HG03066 (cell line): ENCODE results near the gene SNX9.
"Not testable (repeated sequence)": the region's sequence is repeated elsewhere in the genome, so short reads cannot be mapped to it uniquely, and the experiment has no call there.

Experiments
- ATAC-seq: cut with Tn5 transposase; IDR thresholded peaks from one replicate; pipeline ENCODE4 v1.9.1; 2021; ENCODE audit warnings: low read depth; ENCODE audit not compliant: unreplicated experiment

Gene SNX9

GRCh38 chr6:157853902-157854502 is 31.0 kb downstream of the SNX9 start:
- no peak for ATAC-seq

GRCh38 chr6:157855325-157855724 is 32.3 kb downstream of the SNX9 start:
- ATAC-seq: no peak

- not testable (repeated sequence) for ATAC-seq
These were observed 32.8 kb downstream of the SNX9 start for GRCh38 chr6:157855804-157856203.

- ATAC-seq: not testable (repeated sequence)
These were observed 35.6 kb downstream of the SNX9 start for GRCh38 chr6:157858664-157859063.

GRCh38 chr6:157859775-157860504 is 36.9 kb downstream of the SNX9 start:
- no peak for ATAC-seq

- no peak for ATAC-seq
These were observed 37.5 kb downstream of the SNX9 start for GRCh38 chr6:157860505-157860991.

GRCh38 chr6:157861184-157861583 is 38.1 kb downstream of the SNX9 start:
- ATAC-seq: no peak

GRCh38 chr6:157861814-157862213 is 38.8 kb downstream of the SNX9 start:
- ATAC-seq: no peak

- no peak for ATAC-seq
These were observed 39.7 kb downstream of the SNX9 start for GRCh38 chr6:157862706-157863105.

GRCh38 chr6:157864185-157864761 is 41.2 kb downstream of the SNX9 start:
- no peak for ATAC-seq

- no peak for ATAC-seq
These were observed 42.2 kb downstream of the SNX9 start for GRCh38 chr6:157865249-157865648.

GRCh38 chr6:157867155-157867559 is 44.1 kb downstream of the SNX9 start:
- no peak for ATAC-seq

GRCh38 chr6:157867981-157868380 is 44.9 kb downstream of the SNX9 start:
- ATAC-seq: no peak

- no peak for ATAC-seq
These were observed 45.8 kb downstream of the SNX9 start for GRCh38 chr6:157868835-157869234.

GRCh38 chr6:157869673-157870302 is 46.7 kb downstream of the SNX9 start:
- no peak for ATAC-seq

GRCh38 chr6:157873735-157874344 is 50.8 kb downstream of the SNX9 start:
- no peak for ATAC-seq

GRCh38 chr6:157877149-157877548 is 54.1 kb downstream of the SNX9 start:
- no peak for ATAC-seq

GRCh38 chr6:157877573-157878438 is 54.8 kb downstream of the SNX9 start:
- ATAC-seq: no peak

GRCh38 chr6:157879034-157879872 is 56.2 kb downstream of the SNX9 start:
- ATAC-seq: peak; percentile 90
